Neural cell (in vitro differentiated cells): ENCODE results near the gene PEMT. TPM values are rescaled to one million over a fixed set of nuclear protein-coding genes. Genes with fewer than 3 reads are reported as not detected.

ENCODE experiments used
- H2AFZ ChIP-seq: fragments of 200-600, 300-800 bp; sonication (generic), shearing (Covaris generic); 2 replicates; pipeline ENCODE4 v1.6.0; 2014; ENCODE audit warnings: low read depth, mild to moderate bottlenecking, antibody characterized with exemption, low read length, moderate library complexity
- H3F3A ChIP-seq: fragments of 200-600 bp; shearing (Covaris generic); 2 replicates; pipeline ENCODE4 v1.6.1; 2016; ENCODE audit warnings: mild to moderate bottlenecking, moderate library complexity, mixed read lengths, antibody characterized with exemption, low read length; ENCODE audit not compliant: insufficient read depth, poor library complexity, severe bottlenecking
- H3K27ac ChIP-seq: fragments of 200-600, 300-800 bp; sonication (generic), shearing (Covaris generic); 2 replicates; pipeline ENCODE4 v1.5.1; 2014; ENCODE audit warnings: mild to moderate bottlenecking, low read length, moderate library complexity
- H3K27me3 ChIP-seq: fragments of 300-800, 200-600 bp; sonication (generic), shearing (Covaris generic); 2 replicates; pipeline ENCODE4 v1.6.0; 2014; ENCODE audit warnings: mild to moderate bottlenecking, low read depth, low read length, moderate library complexity; ENCODE audit not compliant: insufficient read depth
- H3K36me3 ChIP-seq: fragments of 300-800, 200-600 bp; sonication (generic), shearing (Covaris generic); 2 replicates; pipeline ENCODE4 v1.5.1; 2014; ENCODE audit warnings: mild to moderate bottlenecking, antibody characterized with exemption, low read length, moderate library complexity; ENCODE audit not compliant: insufficient read depth
- H3K4me2 ChIP-seq: fragments of 300-800, 200-600 bp; sonication (generic), shearing (Covaris generic); 2 replicates; pipeline ENCODE4 v1.6.0; 2014; ENCODE audit warnings: mild to moderate bottlenecking, low read length
- H3K4me3 ChIP-seq: fragments of 300-800, 200-600 bp; sonication (generic), shearing (Covaris generic); 2 replicates; pipeline ENCODE4 v1.5.1; 2014; ENCODE audit warnings: mild to moderate bottlenecking, low read length, moderate library complexity
- H3K79me2 ChIP-seq: fragments of 200-600 bp; shearing (Covaris generic); replicated peaks from 2 replicates; pipeline ENCODE4 v1.6.0; 2014; ENCODE audit warnings: mild to moderate bottlenecking, low read length, moderate library complexity; ENCODE audit not compliant: insufficient read depth
- H3K9ac ChIP-seq: fragments of 300-800, 200-600 bp; sonication (generic), shearing (Covaris generic); 2 replicates; pipeline ENCODE4 v1.6.1; 2016; ENCODE audit warnings: mild to moderate bottlenecking, low read length, mixed read lengths
- H3K9me2 ChIP-seq: fragments of 200-600 bp; shearing (Covaris generic); 2 replicates; pipeline ENCODE4 v1.6.1; 2016; ENCODE audit warnings: mild to moderate bottlenecking, low read length, mixed read lengths; ENCODE audit not compliant: insufficient read depth
- H3K9me3 ChIP-seq: fragments of 200-600, 300-800 bp; sonication (generic), shearing (Covaris generic); 2 replicates; pipeline ENCODE4 v1.6.1; 2016; ENCODE audit warnings: mild to moderate bottlenecking, mixed run types, low read length, moderate library complexity, mixed read lengths
- H4K20me1 ChIP-seq: fragments of 200-600 bp; shearing (Covaris generic); 2 replicates; pipeline ENCODE4 v1.6.1; 2016; ENCODE audit warnings: mild to moderate bottlenecking, mixed run types; ENCODE audit not compliant: insufficient read depth
- EP300 ChIP-seq: fragments of 450-650 bp; conservative IDR thresholded peaks from 2 replicates; pipeline ENCODE4 v1.6.1; 2014; ENCODE audit warnings: antibody characterized with exemption, mild to moderate bottlenecking, moderate library complexity; ENCODE audit not compliant: poor library complexity, severe bottlenecking
- EZH2 ChIP-seq: fragments of 200-600, 300-800 bp; shearing (Covaris generic), sonication (generic); IDR thresholded peaks from 2 replicates; pipeline ENCODE4 v1.6.1; 2014; ENCODE audit warnings: antibody characterized with exemption, low read length, borderline replicate concordance, mild to moderate bottlenecking; ENCODE audit not compliant: insufficient read depth, poor library complexity, severe bottlenecking
- MXI1 ChIP-seq: fragments of 450-650 bp; conservative IDR thresholded peaks from 2 replicates; pipeline ENCODE4 v1.6.1; 2014; ENCODE audit warnings: antibody characterized with exemption, mild to moderate bottlenecking; ENCODE audit not compliant: poor library complexity, severe bottlenecking
- POLR2AphosphoS5 ChIP-seq: IDR thresholded peaks from 2 replicates; pipeline ENCODE4 v1.6.1; 2012
- RAD21 ChIP-seq: fragments of 450-650 bp; conservative IDR thresholded peaks from 2 replicates; pipeline ENCODE4 v1.6.1; 2014; ENCODE audit warnings: antibody characterized with exemption, mild to moderate bottlenecking, moderate library complexity
- SMC3 ChIP-seq: fragments of 450-650 bp; conservative IDR thresholded peaks from 2 replicates; pipeline ENCODE4 v1.6.1; 2014; ENCODE audit warnings: antibody characterized with exemption, mild to moderate bottlenecking, moderate library complexity; ENCODE audit not compliant: poor library complexity
- TAF1 ChIP-seq: IDR thresholded peaks from 2 replicates; pipeline ENCODE4 v1.6.1; 2012; ENCODE audit warnings: low read depth
- polyA plus RNA-seq: library from polyadenylated mRNA; depleted of rRNA; stranded (reverse); fragments of >200 nt; gene quantifications from 2 replicates; pipeline ENCODE4 v1.2.3, GENCODE V29; 2014
- TF ChIP-seq, protein P1 (sequence below): fragments of 450-650 bp; IDR thresholded peaks from 2 replicates; pipeline ENCODE4 v1.5.1; 2014; ENCODE audit warnings: antibody characterized with exemption, mild to moderate bottlenecking, moderate library complexity; ENCODE audit not compliant: poor library complexity, severe bottlenecking
- TF ChIP-seq, protein P2 (sequence below): IDR thresholded peaks from 2 replicates; pipeline ENCODE4 v1.6.1; 2012; ENCODE audit warnings: borderline replicate concordance

Gene PEMT
- polyA plus RNA-seq, 1 donor from 2014 or later = 71.7 TPM

DNA sequence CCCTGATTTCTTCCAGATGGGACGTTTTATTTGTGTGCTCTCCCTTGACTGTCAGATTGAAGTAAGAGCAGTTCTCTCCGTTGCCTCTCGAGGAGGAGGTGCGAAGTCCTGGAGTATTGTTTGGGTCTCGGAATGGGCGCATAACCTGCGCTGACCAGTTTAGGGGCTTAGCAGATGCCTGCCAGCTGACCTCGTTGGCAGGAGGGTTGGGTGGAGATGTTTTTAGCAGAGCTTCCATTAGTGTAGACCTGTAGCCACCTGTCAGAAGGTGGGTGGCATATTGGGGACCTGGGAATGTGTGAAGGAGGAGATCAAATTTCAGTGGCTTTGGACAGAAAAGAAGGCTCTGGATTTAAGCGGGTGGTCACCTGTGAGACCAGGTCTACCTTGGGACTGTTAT lies 98.9 kb downstream of the PEMT start:
- no peak for TF ChIP-seq SMC3
- TF ChIP-seq EZH2 = no peak
- TF ChIP-seq TAF1 = no peak
- TF ChIP-seq MXI1 = no peak
- TF ChIP-seq, protein P1, sequence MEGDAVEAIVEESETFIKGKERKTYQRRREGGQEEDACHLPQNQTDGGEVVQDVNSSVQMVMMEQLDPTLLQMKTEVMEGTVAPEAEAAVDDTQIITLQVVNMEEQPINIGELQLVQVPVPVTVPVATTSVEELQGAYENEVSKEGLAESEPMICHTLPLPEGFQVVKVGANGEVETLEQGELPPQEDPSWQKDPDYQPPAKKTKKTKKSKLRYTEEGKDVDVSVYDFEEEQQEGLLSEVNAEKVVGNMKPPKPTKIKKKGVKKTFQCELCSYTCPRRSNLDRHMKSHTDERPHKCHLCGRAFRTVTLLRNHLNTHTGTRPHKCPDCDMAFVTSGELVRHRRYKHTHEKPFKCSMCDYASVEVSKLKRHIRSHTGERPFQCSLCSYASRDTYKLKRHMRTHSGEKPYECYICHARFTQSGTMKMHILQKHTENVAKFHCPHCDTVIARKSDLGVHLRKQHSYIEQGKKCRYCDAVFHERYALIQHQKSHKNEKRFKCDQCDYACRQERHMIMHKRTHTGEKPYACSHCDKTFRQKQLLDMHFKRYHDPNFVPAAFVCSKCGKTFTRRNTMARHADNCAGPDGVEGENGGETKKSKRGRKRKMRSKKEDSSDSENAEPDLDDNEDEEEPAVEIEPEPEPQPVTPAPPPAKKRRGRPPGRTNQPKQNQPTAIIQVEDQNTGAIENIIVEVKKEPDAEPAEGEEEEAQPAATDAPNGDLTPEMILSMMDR = no peak
- no peak for TF ChIP-seq EP300
- TF ChIP-seq, protein P2, sequence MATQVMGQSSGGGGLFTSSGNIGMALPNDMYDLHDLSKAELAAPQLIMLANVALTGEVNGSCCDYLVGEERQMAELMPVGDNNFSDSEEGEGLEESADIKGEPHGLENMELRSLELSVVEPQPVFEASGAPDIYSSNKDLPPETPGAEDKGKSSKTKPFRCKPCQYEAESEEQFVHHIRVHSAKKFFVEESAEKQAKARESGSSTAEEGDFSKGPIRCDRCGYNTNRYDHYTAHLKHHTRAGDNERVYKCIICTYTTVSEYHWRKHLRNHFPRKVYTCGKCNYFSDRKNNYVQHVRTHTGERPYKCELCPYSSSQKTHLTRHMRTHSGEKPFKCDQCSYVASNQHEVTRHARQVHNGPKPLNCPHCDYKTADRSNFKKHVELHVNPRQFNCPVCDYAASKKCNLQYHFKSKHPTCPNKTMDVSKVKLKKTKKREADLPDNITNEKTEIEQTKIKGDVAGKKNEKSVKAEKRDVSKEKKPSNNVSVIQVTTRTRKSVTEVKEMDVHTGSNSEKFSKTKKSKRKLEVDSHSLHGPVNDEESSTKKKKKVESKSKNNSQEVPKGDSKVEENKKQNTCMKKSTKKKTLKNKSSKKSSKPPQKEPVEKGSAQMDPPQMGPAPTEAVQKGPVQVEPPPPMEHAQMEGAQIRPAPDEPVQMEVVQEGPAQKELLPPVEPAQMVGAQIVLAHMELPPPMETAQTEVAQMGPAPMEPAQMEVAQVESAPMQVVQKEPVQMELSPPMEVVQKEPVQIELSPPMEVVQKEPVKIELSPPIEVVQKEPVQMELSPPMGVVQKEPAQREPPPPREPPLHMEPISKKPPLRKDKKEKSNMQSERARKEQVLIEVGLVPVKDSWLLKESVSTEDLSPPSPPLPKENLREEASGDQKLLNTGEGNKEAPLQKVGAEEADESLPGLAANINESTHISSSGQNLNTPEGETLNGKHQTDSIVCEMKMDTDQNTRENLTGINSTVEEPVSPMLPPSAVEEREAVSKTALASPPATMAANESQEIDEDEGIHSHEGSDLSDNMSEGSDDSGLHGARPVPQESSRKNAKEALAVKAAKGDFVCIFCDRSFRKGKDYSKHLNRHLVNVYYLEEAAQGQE = no peak
- no peak for TF ChIP-seq POLR2AphosphoS5
- TF ChIP-seq RAD21 = no peak
- H3K4me2 ChIP-seq = no peak overlapping the region

DNA sequence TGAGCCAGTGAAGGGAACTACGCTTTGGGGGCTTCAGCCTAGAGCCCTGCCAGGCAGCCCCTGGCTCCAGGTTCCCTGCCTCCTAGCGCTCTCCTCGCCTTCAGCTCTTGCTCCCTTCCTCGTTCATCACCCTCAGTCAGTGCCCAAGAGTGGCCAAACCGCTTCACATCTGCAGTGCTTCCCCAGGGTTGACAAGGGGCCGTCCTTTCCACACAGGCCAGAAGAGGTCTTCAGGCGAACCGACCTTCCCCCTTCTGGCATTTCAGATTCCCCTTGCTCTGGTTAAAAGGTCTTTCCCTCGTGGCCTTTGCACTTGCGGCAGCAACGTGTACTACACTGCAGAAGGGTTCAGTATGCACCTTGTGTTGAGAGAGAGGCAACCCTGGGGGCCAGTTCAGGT lies 99.4 kb downstream of the PEMT start:
- TF ChIP-seq EP300 = no peak
- TF ChIP-seq, protein P1 = no peak
- TF ChIP-seq RAD21 = no peak
- no peak for TF ChIP-seq MXI1
- TF ChIP-seq, protein P2 = no peak
- no peak for TF ChIP-seq EZH2
- TF ChIP-seq SMC3 = no peak
- no peak for TF ChIP-seq TAF1
- TF ChIP-seq POLR2AphosphoS5 = no peak
- Histone ChIP-seq H3F3A (no peaks in the 10 kb centered on the region), H3K9me2 (no peaks in the 10 kb centered on the region), H3K4me2 (no peak overlapping the region), H3K79me2 (peaks cover 11% of the 10 kb centered on the region), H3K4me3 (no peak overlapping the region), H3K9ac (no peak overlapping the region), H3K27ac (no peak overlapping the region), H3K36me3 (no peaks in the 10 kb centered on the region), H3K27me3 (peaks cover 19% of the 10 kb centered on the region), H4K20me1 (no peaks in the 10 kb centered on the region), H2AFZ (no peak overlapping the region), H3K9me3 (no peaks in the 10 kb centered on the region)

More for the DNA sequence above, 98.9 kb downstream of the PEMT start:
- H3K27me3 ChIP-seq = peaks cover 19% of the 10 kb centered on the region
- no peaks in the 10 kb centered on the region for H4K20me1 ChIP-seq
- H3K9me2 ChIP-seq = no peaks in the 10 kb centered on the region
- H3K9ac ChIP-seq = no peak overlapping the region
- H3K27ac ChIP-seq = no peak overlapping the region
- H3F3A ChIP-seq = no peaks in the 10 kb centered on the region
- no peak overlapping the region for H2AFZ ChIP-seq
- H3K79me2 ChIP-seq = peaks cover 11% of the 10 kb centered on the region
- no peaks in the 10 kb centered on the region for H3K9me3 ChIP-seq
- no peaks in the 10 kb centered on the region for H3K36me3 ChIP-seq
- peak overlapping the region; percentile 78 for H3K4me3 ChIP-seq
